ENCODE measurements around the gene SLC12A6. TPM values are rescaled to one million over a fixed set of nuclear protein-coding genes. Genes with fewer than 3 reads are reported as not detected.
A peak's percentile ranks its signal among the peaks of the same experiment; 100 is the strongest.

Gene SLC12A6
- total and polyA plus RNA-seq, 2 of the 13 experiments (the other 11 are each of a cell fraction or from before 2014, with no cell fraction given): 15.2 to 30.1 TPM

GRCh38 chr15:34337557-34338306 is at the start of gene SLC12A6 (continued):
- TF ChIP-seq GMEB1 (CRISPR knock-in tag; IDR thresholded peaks at IDR 0.05; ENCODE audit: borderline replicate concordance): peak; percentile 42
- TF ChIP-seq THAP11 (CRISPR knock-in tag; IDR thresholded peaks at IDR 0.05): peak; percentile 97
- peak; percentile 60 for TF ChIP-seq PATZ1 (CRISPR knock-in tag; IDR thresholded peaks at IDR 0.05)
- TF ChIP-seq NFKB2 (CRISPR knock-in tag; IDR thresholded peaks at IDR 0.05; ENCODE audit: borderline replicate concordance): 0 out of 2 replicates have a peak, but pooled peaks have one; percentile 19
- peak; percentile 54 for TF ChIP-seq FOSL2 (CRISPR knock-in tag; IDR thresholded peaks at IDR 0.05)
- no peak for TF ChIP-seq ZNF572 (CRISPR knock-in tag; IDR thresholded peaks at IDR 0.05)
- TF ChIP-seq ZFP90 (CRISPR knock-in tag; IDR thresholded peaks at IDR 0.05; ENCODE audit: borderline replicate concordance): peak; percentile 31; the same call in 1 of the 2 replicates
- peak; percentile 44; the same call in 1 of the 2 replicates for TF ChIP-seq PAX8 (CRISPR knock-in tag; IDR thresholded peaks at IDR 0.05; ENCODE audit: borderline replicate concordance)
- TF ChIP-seq IRF1 (CRISPR knock-in tag; IDR thresholded peaks at IDR 0.05; ENCODE audit: low read depth): no peak
- 0 out of 2 replicates have a peak, but pooled peaks have one; percentile 55 for TF ChIP-seq MTERF4 (CRISPR knock-in tag; IDR thresholded peaks at IDR 0.05)
- TF ChIP-seq ZNF772 (CRISPR knock-in tag; IDR thresholded peaks at IDR 0.05): 0 out of 2 replicates have a peak, but pooled peaks have one; percentile 74
- TF ChIP-seq ZNF691 (CRISPR knock-in tag; IDR thresholded peaks at IDR 0.05; ENCODE audit: borderline replicate concordance, low read depth): no peak
- TF ChIP-seq FOXK2 (IDR thresholded peaks at IDR 0.05): peak; percentile 64
- TF ChIP-seq NBN (conservative IDR thresholded peaks at IDR 0.05): no peak
- TF ChIP-seq HNRNPLL (IDR thresholded peaks at IDR 0.05; ENCODE audit: low read depth, low read length, poor library complexity, severe bottlenecking): peak; percentile 68
- peak; percentile 42; the same call in 1 of the 2 replicates for TF ChIP-seq IRF2 (CRISPR knock-in tag; IDR thresholded peaks at IDR 0.05)
- peak; percentile 90 for TF ChIP-seq ASH2L (IDR thresholded peaks at IDR 0.05; ENCODE audit: insufficient read length, low read depth, low read length)

Measured in HepG2 (cell line).